ENCODE data around the gene NFIX. TPM values are rescaled to one million over a fixed set of nuclear protein-coding genes. Genes with fewer than 3 reads are reported as not detected.

The NFIX gene
- total RNA-seq, result 41.0 and 42.9 TPM in 2 replicates

DNA sequence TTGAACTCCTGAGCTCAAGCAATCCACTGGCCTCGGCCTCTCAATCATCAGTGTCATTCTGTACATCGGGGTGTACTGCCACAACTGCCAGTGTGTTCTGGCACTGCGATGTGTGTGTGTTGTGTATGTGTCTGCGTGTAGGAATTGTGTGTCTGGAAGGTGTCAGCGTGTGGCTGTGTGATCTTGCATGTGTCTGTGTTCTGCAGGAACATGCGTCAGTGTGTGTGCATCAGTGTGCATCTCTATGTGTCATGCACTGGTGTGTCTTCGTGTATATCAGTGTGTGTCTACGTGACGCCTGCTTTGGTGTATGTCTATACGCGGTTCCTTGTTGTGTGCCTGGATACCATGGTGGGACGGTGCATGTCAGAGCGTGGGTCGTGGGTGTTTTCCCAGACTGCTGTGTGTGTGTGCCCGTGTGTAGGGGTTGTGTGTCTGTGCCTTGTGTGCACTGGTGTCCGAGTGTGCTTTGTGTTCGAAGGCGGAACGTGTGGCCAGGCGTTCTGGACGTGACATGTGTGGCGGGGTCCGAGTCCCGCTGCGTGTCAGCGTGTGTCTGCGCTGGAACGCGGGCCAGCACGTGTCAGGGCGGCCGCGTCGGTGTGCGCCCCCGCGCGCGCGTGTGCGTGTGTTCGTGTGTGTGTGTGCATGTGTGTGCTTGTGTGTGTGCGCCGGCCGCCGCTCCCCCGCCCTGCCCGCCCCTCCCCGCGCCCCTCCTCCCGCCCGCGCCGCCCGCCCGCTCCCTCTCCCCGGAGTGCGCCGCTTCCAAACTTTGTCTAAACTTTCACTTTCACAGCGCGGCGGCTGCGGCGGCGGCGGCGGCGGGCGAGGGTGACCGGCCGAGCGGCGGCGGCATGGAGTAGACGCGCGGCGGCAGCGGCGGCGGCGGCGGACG lies at the start of gene NFIX:
NFIX (plus strand) TSS at position 775 of the 895 bp plus-strand sequence. CDS start 363 bp downstream, outside the sequence.

DNA sequence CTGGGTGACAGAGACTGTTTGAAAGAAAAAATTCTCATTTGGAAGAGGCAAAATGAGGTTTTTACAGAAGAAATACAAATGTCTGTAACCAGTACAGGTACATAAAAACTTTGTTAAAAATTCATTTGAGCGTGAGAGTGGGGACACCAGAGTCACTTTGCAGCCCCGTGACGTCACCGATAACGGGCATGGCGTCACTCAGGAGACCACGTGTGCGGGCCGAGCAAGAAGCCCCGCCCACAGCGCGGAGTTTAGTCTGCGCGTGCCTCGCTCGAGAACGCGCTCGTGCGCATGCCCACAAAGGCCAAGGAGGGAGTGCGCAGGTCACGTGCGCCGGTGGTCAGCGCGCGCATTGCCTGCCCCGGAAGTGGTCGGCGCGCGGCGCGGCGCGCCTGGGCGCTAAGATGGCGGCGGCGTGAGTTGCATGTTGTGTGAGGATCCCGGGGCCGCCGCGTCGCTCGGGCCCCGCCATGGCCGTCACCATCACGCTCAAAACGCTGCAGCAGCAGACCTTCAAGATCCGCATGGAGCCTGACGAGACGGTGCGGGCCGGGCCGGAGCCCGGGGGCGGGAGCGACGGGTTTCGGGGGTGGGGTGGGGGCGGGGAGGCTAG lies 49.7 kb upstream of the NFIX start, which contains the start of gene RAD23A:
RAD23A (plus strand) TSS at position 384 of the 613 bp plus-strand sequence; CDS start at position 471, 87 bp downstream.

DNA sequence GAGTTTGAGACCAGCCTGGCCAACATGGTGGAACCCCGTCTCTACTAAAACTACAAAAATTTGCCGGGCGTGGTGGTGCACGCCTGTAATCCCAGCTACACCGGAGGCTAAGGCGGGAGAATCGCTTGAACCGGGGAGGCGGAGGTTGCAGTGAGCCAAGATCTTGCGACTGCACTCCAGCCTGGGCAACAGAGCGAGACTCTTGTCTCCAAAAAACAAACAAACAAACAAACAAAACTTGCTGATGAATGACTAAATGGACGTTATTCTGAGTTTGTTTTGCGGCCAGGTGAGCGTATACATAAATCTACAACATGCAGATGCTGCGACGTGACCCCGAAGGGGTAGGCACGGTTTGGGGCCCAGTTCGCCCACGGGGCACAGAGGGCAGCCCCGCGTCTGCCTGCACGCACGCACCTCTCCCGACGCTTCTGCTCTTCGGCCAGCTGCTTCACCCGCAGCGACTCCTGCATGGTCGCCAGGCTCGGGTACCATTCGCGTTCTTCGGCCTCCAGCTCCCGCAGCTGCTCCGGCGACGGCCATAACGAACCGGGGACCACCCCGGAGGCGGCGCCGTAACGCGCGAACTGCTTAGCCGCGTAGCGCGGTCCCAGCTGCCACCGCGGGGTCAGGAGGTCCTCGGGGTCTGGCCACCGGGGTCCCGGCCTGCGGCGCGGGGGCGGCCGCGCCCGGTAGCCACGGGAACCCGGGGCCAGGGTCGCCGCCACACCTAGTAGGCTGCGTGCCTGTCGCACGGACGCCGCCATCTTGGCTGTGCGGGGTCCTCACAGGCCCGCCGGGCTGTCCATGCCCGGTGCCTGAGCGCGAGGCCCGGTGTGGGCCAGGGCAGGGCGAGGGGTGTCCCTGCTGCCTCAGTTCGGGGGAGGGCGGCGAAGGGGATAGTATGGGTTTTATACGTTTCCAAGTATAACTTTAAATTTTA lies 38.6 kb upstream of the NFIX start, which contains the start of gene GADD45GIP1:
GADD45GIP1 (minus strand) TSS at position 778 of the 943 bp plus-strand sequence; CDS start at position 767, 11 bp downstream.

DNA sequence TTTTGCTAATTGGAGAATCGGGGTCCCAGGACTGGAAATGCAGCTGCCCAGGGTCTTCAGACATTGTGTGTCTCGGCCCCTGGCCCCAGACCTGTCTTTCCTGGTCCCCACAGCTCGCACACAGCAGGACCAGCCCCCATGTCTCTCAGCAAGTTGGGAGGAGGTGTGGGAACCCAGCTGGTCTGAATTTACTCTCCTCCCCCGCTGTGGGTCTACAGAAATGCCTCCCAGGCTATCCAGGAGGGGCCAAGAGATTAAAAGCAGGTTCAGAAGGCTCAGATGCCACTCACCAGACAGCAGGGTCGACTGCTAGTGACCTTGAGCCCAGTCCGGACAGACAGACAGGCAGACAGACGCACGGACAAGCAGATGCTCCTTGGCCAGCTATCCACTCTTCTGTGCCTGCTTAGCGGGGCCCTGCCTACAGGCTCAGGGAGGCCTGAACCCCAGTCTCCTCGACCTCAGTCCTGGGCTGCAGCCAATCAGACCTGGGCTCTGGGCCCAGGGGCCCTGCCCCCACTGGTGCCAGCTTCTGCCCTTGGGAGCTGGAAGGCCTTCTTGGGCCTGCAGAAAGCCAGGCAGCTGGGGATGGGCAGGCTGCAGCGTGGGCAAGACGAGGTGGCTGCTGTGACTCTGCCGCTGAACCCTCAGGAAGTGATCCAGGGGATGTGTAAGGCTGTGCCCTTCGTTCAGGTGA lies 25.8 kb upstream of the NFIX start, which contains the start of gene DAND5:
DAND5 (plus strand) TSS at position 285 of the 697 bp plus-strand sequence; CDS start at position 370, 85 bp downstream.

DNA sequence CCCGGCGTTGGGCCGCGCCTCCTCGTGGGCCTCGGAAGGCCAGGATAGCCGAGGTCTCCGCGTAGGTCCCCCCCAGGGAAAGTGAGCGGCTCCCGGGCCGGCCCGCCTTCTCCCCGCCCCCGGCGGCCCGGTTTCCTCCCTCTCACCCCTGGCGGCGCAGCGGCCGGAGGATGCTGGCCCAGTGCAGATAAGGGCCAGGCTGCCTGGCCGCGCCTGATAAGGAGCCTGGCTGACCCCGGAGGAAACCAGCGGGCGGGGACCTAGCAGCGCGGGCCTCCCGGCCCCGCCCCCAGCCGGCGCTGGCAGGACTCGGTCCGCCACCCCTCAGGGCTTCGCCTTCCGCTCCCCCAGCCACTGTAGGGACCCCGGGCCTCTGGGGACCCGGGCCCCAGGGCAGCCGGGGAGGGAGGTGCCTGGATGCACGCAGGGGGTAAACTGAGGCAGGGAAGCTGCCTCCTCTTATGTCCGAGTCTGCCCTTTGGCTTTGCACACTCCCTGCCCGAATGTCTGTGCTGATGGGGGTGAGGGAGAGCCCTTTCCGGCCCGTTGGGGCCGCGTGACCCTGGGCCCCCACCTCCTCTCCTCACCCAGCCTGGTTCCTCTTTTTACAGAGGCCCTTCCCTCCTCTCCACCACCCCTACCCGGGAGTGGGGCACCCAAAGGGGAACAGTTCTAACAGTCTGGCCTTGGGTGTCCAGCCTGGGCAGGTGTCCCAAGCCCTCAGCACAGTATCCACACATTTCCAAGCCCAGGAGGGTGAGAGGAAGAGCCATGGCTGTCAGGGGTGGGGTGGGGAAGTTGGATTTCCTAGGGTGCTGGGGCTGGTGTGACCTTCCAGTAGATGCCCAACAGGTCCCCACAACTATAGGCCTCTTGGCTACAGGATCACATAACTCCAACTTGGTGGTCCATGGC lies 107.6 kb downstream of the NFIX start, which contains the start of gene LYL1:
LYL1 (minus strand) TSS at position 193 of the 915 bp plus-strand sequence. CDS start 1,687 bp downstream, outside the sequence.

DNA sequence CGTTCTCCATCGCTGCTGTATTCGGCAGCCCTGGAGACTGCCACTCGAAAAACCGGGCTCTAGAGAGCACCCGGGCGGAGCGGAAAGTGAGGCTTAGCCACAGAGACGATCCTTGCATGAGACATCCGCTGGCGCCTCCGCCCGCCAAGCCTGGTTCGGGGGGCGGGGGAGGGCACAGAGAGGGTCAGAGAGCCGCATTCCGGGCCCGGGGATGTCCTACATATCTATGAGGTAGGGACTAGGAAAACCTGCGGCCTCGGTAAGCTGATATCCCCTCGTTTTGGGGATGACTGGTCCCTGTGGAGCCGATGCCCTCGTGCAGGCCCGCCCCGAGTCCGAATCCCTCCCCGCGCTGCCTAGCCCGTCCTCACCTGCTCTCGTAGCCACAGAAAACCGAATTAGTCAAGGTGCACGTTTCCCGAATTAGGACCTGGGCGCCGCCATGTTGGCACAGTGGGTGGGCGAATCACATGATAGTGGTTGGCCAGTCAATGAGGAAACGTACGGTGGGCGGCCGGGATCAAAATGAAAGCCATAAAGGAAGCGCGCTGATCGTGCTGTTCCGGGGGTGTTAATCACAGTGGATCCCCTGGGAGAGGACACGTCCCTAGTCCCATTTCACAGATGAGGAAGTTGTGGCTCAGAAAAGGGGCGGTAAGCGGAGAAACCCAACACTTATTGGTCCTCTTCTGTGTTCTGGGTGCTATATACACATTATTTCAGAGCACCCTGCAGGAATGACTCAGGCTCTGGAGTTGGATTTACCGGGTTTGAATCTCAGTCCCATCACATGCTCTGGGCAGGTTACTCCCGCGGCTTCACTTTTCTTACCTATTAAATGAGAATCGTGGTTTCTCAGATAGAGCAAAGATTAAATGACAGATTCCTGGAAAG lies 121.3 kb downstream of the NFIX start, which contains the start of gene TRMT1:
TRMT1 (minus strand) TSS at position 459 of the 894 bp plus-strand sequence; CDS start at position 118, 341 bp downstream.

DNA sequence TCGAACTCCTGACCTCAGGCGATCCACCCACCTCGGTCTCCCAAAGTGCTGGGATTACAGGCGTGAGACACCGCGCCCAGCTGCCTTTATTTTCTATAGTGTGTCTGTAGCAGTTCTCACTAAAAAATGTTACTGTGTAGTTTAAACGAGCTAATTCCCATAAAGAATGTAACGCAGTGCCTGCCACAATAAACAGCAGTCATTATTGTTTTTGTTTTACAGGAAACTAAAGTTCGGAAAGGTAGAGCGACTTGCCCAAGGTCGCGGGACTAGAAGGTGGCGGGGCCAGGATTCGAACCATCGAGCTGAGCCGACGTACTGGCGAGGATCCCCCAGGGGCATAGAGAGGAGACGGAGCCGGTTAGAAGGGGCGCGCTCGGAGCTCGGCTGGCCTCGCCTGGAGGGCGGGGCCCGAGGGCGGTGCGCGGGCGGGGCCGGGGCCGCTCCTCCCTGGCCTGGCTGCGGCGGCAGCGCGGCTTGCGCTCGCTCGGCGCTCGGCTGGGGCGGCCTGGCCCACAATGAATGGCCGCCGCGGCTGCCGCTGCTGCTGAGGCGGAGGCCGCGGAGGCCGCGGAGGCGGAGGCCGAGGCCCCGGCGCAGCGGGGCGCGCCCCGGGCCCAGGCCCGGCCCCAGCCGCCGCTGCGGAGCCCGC lies 122.6 kb downstream of the NFIX start, which contains the start of gene NACC1:
NACC1 (plus strand) TSS at position 493 of the 652 bp plus-strand sequence. CDS start 16,944 bp downstream, outside the sequence.

Other genes starting within 250 kb of the NFIX start
- gene BEST2, start 243.7 kb upstream of the NFIX start, total RNA-seq, result not detected in 2 replicates
- 7.0 and 10.9 TPM in 2 replicates for gene HOOK2, start 219.9 kb upstream of the NFIX start, total RNA-seq
- 96.3 and 105 TPM in 2 replicates for gene JUNB, start 204.0 kb upstream of the NFIX start, total RNA-seq
- gene PRDX2, start 193.7 kb upstream of the NFIX start, total RNA-seq, result 409 and 461 TPM in 2 replicates
- gene THSD8, start 193.4 kb upstream of the NFIX start, total RNA-seq, result not detected in 2 replicates
- 57.0 and 62.4 TPM in 2 replicates for gene RNASEH2A, start 188.9 kb upstream of the NFIX start, total RNA-seq
- gene RTBDN, start 160.9 kb upstream of the NFIX start, total RNA-seq, result not detected in 2 replicates
- gene MAST1, start 157.0 kb upstream of the NFIX start, total RNA-seq, result 0.17 and 0.89 TPM in 2 replicates
- 21.3 and 28.6 TPM in 2 replicates for gene DNASE2, start 114.0 kb upstream of the NFIX start, total RNA-seq
- gene KLF1, start 108.3 kb upstream of the NFIX start, total RNA-seq, result 0.17 TPM in 1 of 2 replicates, not detected in the other
- 49.1 and 51.1 TPM in 2 replicates for gene GCDH, start 104.3 kb upstream of the NFIX start, total RNA-seq
- gene SYCE2, start 76.2 kb upstream of the NFIX start, total RNA-seq, result 0.74 and 0.84 TPM in 2 replicates
- 72.5 and 72.7 TPM in 2 replicates for gene FARSA, start 61.8 kb upstream of the NFIX start, total RNA-seq
- 1,083 and 1,086 TPM in 2 replicates for gene CALR, start 56.9 kb upstream of the NFIX start, total RNA-seq
- gene RAD23A, start 49.6 kb upstream of the NFIX start, total RNA-seq, result 138 and 145 TPM in 2 replicates
- 63.0 and 81.9 TPM in 2 replicates for gene GADD45GIP1, start 38.3 kb upstream of the NFIX start, total RNA-seq
- not detected in 2 replicates for gene DAND5, start 25.9 kb upstream of the NFIX start, total RNA-seq
- gene LYL1, start 107.4 kb downstream of the NFIX start, total RNA-seq, result 3.2 and 3.3 TPM in 2 replicates
- gene TRMT1, start 121.3 kb downstream of the NFIX start, total RNA-seq, result 33.6 and 37.0 TPM in 2 replicates
- 73.7 and 79.7 TPM in 2 replicates for gene NACC1, start 122.8 kb downstream of the NFIX start, total RNA-seq
- 81.5 and 91.0 TPM in 2 replicates for gene STX10, start 154.9 kb downstream of the NFIX start, total RNA-seq
- gene IER2, start 154.9 kb downstream of the NFIX start, total RNA-seq, result 62.9 and 67.9 TPM in 2 replicates